Fibroblast of lung (primary cell): ENCODE results near the gene HOXB6. TPM values are rescaled to one million over a fixed set of nuclear protein-coding genes. Genes with fewer than 3 reads are reported as not detected.

Experiments
- DNase-seq, 2 donors: peaks; one replicate each; pipeline versions ENCODE4 v3.0.0 to v3.0.0-alpha.2; 2010; ENCODE audit warnings: low read depth in 2 of 2
- H2AFZ ChIP-seq: 2 replicates; pipeline ENCODE4 v1.5.1; 2012; ENCODE audit warnings: low read length, control low read depth, inconsistent platforms
- H3K27ac ChIP-seq: 2 replicates; pipeline ENCODE4 v1.5.1; 2011; ENCODE audit warnings: low read length, control low read depth; ENCODE audit not compliant: insufficient read depth
- H3K27me3 ChIP-seq: 2 replicates; pipeline ENCODE4 v1.5.1; 2011; ENCODE audit warnings: mild to moderate bottlenecking, low read length; ENCODE audit not compliant: control insufficient read depth, insufficient read depth
- H3K36me3 ChIP-seq: 2 replicates; pipeline ENCODE4 v1.5.1; 2011; ENCODE audit warnings: low read length; ENCODE audit not compliant: control insufficient read depth, insufficient read depth
- H3K4me1 ChIP-seq: 2 replicates; pipeline ENCODE4 v1.5.1; 2011; ENCODE audit warnings: low read length; ENCODE audit not compliant: control insufficient read depth, insufficient read depth; ENCODE audit errors: extremely low read depth
- H3K4me2 ChIP-seq: 2 replicates; pipeline ENCODE4 v1.5.1; 2011; ENCODE audit warnings: low read length, control low read depth; ENCODE audit not compliant: insufficient read depth; ENCODE audit errors: extremely low read depth
- H3K4me3 ChIP-seq, 4 experiments: fragments of 200-600 bp in 1 of 4; sonication (generic) in 1 of 4; replicated peaks in 1 of 4; 2 replicates each; pipeline ENCODE4 v1.5.1; 2011 to 2016; ENCODE audit warnings: low read length in 4 of 4, low read depth in 3 of 4, mild to moderate bottlenecking in 3 of 4, control low read depth in 2 of 4, inconsistent platforms in 1 of 4, mixed read lengths in 1 of 4; ENCODE audit not compliant: insufficient read depth in 1 of 4; ENCODE audit errors: control extremely low read depth in 1 of 4
- H3K79me2 ChIP-seq: 2 replicates; pipeline ENCODE4 v1.5.1; 2012; ENCODE audit warnings: mild to moderate bottlenecking, low read length, inconsistent platforms; ENCODE audit not compliant: control insufficient read depth, insufficient read depth
- H3K9ac ChIP-seq: 2 replicates; pipeline ENCODE4 v1.5.1; 2011; ENCODE audit warnings: mild to moderate bottlenecking, low read length, control low read depth; ENCODE audit not compliant: insufficient read depth
- H3K9me3 ChIP-seq: 2 replicates; pipeline ENCODE4 v1.5.1; 2012; ENCODE audit warnings: low read depth, low read length; ENCODE audit not compliant: control insufficient read depth, insufficient read depth
- H4K20me1 ChIP-seq: 2 replicates; pipeline ENCODE4 v1.5.1; 2011; ENCODE audit warnings: low read length; ENCODE audit not compliant: control insufficient read depth, insufficient read depth; ENCODE audit errors: extremely low read depth
- EZH2 ChIP-seq: IDR thresholded peaks from 2 replicates; pipeline ENCODE4 v1.5.1; 2012; ENCODE audit warnings: low read length, control low read depth, mild to moderate bottlenecking; ENCODE audit errors: missing control alignments
- polyA plus RNA-seq, 2 donors: library from polyadenylated mRNA; depleted of rRNA in 1 of 2; stranded (reverse) in 1 of 2; unstranded in 1 of 2; fragments of >200 nt; gene quantifications; 2 replicates each; pipeline ENCODE4 v1.2.1, GENCODE V29; 2011 to 2012; ENCODE audit warnings: missing spikeins in 1 of 2
- total RNA-seq: library from RNA; depleted of rRNA; stranded (reverse); fragments of >200 nt; gene quantifications from 2 replicates; pipeline ENCODE4 v1.2.1, GENCODE V29; 2014
- TF ChIP-seq, protein P1 (sequence below), 2 donors: IDR thresholded peaks in 1 of 2; conservative IDR thresholded peaks in 1 of 2; 1 replicate in 1 of 2; 2 replicates in 1 of 2; pipeline ENCODE4 v1.5.1; 2011 to 2012; ENCODE audit warnings: low read length in 2 of 2, control low read depth in 1 of 2, inconsistent platforms in 1 of 2, low read depth in 1 of 2, mild to moderate bottlenecking in 1 of 2

Gene HOXB6
- total and polyA plus RNA-seq, 2 donors (not counting 1 experiment from before 2014, with no cell fraction given): 16.2 to 28.9 TPM

DNA sequence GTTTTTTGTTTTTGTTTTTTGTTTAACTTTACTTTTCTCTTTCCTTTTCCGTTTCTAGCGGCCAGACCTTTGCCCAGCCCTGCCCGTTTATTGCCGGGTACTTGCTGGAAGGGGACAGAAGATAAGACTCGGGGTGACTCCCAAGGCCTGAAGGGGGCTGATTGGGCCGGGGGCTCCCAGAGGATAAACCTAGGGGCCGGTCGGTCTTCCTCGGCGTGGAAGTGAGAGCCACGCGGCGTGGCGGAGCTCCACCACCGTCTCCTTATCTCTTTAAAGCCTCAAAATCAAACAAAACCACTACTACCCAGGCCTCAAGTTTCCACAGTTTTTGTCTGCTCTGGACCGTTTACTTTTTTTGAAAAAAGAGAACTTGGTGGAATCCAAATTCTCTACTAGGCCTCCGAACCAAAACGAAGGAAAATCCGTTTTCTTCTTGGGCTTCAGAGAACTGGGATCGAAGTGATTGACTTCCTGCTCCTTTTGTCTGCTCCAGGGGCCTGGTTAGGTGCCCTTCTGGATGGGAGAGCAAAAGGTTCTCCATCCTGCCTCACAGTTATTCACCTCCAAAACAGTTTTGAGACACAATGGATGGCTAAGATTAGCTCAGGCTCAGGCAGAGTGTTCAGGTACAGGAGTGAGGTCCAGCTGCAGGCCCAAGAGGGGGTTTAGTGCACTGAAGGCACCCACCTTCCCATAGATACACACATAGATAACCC, 29.9 kb upstream of the HOXB6 start:
- Histone ChIP-seq H3K9me3 (no peaks in the 10 kb centered on the region), H4K20me1 (no peaks in the 10 kb centered on the region), H3K9ac (no peak overlapping the region), H3K4me2 (no peak overlapping the region), H3K4me3 (no peak overlapping the region), H3K27me3 (peaks cover 96% of the 10 kb centered on the region), H3K4me1 (no peaks in the 10 kb centered on the region), H3K79me2 (no peaks in the 10 kb centered on the region), H2AFZ (no peak overlapping the region), H3K27ac (no peak overlapping the region), H3K36me3 (no peaks in the 10 kb centered on the region)
- TF ChIP-seq EZH2: no peak
- TF ChIP-seq, protein P1, sequence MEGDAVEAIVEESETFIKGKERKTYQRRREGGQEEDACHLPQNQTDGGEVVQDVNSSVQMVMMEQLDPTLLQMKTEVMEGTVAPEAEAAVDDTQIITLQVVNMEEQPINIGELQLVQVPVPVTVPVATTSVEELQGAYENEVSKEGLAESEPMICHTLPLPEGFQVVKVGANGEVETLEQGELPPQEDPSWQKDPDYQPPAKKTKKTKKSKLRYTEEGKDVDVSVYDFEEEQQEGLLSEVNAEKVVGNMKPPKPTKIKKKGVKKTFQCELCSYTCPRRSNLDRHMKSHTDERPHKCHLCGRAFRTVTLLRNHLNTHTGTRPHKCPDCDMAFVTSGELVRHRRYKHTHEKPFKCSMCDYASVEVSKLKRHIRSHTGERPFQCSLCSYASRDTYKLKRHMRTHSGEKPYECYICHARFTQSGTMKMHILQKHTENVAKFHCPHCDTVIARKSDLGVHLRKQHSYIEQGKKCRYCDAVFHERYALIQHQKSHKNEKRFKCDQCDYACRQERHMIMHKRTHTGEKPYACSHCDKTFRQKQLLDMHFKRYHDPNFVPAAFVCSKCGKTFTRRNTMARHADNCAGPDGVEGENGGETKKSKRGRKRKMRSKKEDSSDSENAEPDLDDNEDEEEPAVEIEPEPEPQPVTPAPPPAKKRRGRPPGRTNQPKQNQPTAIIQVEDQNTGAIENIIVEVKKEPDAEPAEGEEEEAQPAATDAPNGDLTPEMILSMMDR (conservative IDR thresholded peaks at IDR 0.05 in 1 of 2, IDR thresholded peaks at IDR 0.05 in 1 of 2; ENCODE audit: low read depth in 1 of 2, low read length in 2 of 2): no peak
- no peak for DNase-seq

DNA sequence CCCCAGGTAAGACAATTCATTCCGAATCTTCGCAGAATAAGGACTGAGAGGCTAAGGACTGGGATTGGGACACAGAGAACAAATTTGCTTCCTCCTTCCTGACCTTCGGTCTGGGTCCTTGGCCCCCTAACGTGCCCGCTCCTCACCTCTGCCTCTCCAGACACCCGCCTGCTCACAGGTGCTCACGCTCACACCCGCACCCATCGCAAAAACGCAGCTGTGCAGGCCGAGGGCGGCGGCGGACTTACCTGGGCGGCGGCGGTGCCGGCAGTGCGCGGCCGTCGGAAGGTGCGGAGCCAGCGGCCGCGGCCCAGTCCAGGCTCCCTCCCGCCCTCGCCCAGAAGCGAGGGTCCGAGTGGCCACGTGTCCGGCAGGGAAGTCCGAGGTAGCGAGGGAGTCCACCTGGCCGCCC, 28.5 kb upstream of the HOXB6 start:
- no peaks in the 10 kb centered on the region for H3K4me1 ChIP-seq
- peak; percentile 99 for TF ChIP-seq EZH2
- TF ChIP-seq, protein P1 (conservative IDR thresholded peaks at IDR 0.05 in 1 of 2, IDR thresholded peaks at IDR 0.05 in 1 of 2; ENCODE audit: low read depth in 1 of 2, low read length in 2 of 2): no peak
- no peaks in the 10 kb centered on the region for H3K36me3 ChIP-seq
- no peaks in the 10 kb centered on the region for H4K20me1 ChIP-seq
- no peak overlapping the region for H3K9ac ChIP-seq
- H2AFZ ChIP-seq: no peak overlapping the region
- peaks cover 96% of the 10 kb centered on the region for H3K27me3 ChIP-seq
- no peak for DNase-seq
- H3K27ac ChIP-seq: no peak overlapping the region
- H3K79me2 ChIP-seq: no peaks in the 10 kb centered on the region
- H3K9me3 ChIP-seq: no peaks in the 10 kb centered on the region
- H3K4me2 ChIP-seq: no peak overlapping the region
- H3K4me3 ChIP-seq: no peak overlapping the region

DNA sequence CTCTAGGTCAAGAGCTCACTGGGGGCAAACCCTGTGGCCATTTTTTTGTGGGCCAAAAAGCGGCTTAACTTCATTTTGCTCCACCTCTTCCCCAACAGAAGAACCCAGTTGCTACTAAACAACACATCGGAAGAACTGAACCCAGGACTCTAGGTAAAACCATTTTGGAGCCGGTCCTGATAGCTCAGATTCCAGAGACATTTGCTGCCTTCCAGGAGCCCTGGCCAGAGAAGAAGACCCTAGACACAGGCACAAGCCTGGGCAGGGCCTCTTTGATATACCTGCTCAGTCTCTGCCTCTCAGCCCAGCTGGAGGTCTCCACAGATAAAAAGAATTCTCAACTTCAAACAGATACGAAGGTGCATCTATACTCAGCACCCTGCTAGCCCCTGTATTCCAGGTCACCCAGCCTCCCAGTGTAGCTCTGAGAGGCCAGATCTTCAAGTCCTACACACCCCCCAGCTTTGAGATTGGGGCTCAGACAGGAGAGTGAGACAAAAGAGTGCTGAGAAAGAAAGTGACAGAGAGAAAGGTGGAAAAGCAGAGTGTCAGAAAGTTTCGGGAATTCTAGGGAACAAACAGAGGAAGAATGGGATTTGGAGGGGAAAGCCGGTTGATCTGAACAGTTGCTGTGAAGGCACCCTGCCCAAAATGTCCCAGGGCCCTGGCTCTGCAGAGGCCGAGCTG, 27.9 kb upstream of the HOXB6 start:
- Histone ChIP-seq H3K4me3 (no peak overlapping the region), H3K9ac (no peak overlapping the region), H3K4me2 (no peak overlapping the region), H3K27me3 (peaks cover 96% of the 10 kb centered on the region), H3K4me1 (no peaks in the 10 kb centered on the region), H3K9me3 (no peaks in the 10 kb centered on the region), H3K36me3 (no peaks in the 10 kb centered on the region), H3K27ac (no peak overlapping the region), H3K79me2 (no peaks in the 10 kb centered on the region), H2AFZ (no peak overlapping the region), H4K20me1 (no peaks in the 10 kb centered on the region)
- TF ChIP-seq, protein P1 (conservative IDR thresholded peaks at IDR 0.05 in 1 of 2, IDR thresholded peaks at IDR 0.05 in 1 of 2; ENCODE audit: low read depth in 1 of 2, low read length in 2 of 2): no peak
- TF ChIP-seq EZH2: no peak
- no peak for DNase-seq
